HCT116 (cell line): Measurements from ENCODE around the gene NFATC3. TPM values are rescaled to one million over a fixed set of nuclear protein-coding genes. Genes with fewer than 3 reads are reported as not detected.

Source experiments
- ATAC-seq: fragments of 200-7000 bp; cut with Tn5 transposase; 2 replicates; pipeline ENCODE4 v1.9.1; 2020; ENCODE audit warnings: mild to moderate bottlenecking, moderate library complexity
- BruUV-seq: library from RNA; stranded (reverse); fragments of 400-500 nt; replicated peaks from 2 replicates; lab custom pipeline; 2021; lab: Mats Ljungman, UMichigan
- CTCF ChIA-PET: fragments of 300-600 bp; sonication (Branson Sonifier 250); formaldehyde crosslinking; loops from one replicate; lab custom pipeline; 2021; ENCODE audit warnings: antibody characterized with exemption; lab: Charles Lee
- POLR2A ChIA-PET: fragments of 300-600, 350-600 bp; sonication (Branson Sonifier 250); formaldehyde crosslinking; loops from one replicate; lab custom pipeline; 2021; ENCODE audit warnings: antibody characterized with exemption; lab: Charles Lee
- RAD21 ChIA-PET, 2 experiments: fragments of 300-600 bp; sonication (Branson Sonifier 250); formaldehyde crosslinking; loops; one replicate each; lab custom pipeline; 2023; ENCODE audit warnings: low total read pairs in 2 of 2; ENCODE audit not compliant: uncharacterized antibody in 2 of 2, unreplicated experiment in 2 of 2, low non-redundant PET in 1 of 2; lab: Charles Lee
- DNase-seq: peaks from one replicate; pipeline ENCODE4 v3.0.0-alpha.2; 2010; ENCODE audit warnings: low read depth, low spot score
- H2AFZ ChIP-seq: fragments of 200-600 bp; shearing (Covaris generic), sonication (generic); 2 replicates; pipeline ENCODE4 v1.6.1; 2017; ENCODE audit warnings: low read depth, mixed run types, mixed read lengths, antibody characterized with exemption, low read length; ENCODE audit not compliant: poor library complexity, severe bottlenecking
- H3K27ac ChIP-seq: 2 replicates; pipeline ENCODE4 v1.5.1; 2012; ENCODE audit warnings: low read depth, low read length
- H3K27me3 ChIP-seq: fragments of 200-600 bp; sonication (generic); 2 replicates; pipeline ENCODE4 v1.6.1; 2016; ENCODE audit warnings: mixed run types, low read length, mixed read lengths; ENCODE audit not compliant: insufficient read depth
- H3K36me3 ChIP-seq, 2 experiments: fragments of 200-500 bp in 1 of 2; fragments of 200-600 bp in 1 of 2; sonication (Bioruptor generic) in 1 of 2; sonication (generic) in 1 of 2; 2 replicates each; pipeline versions ENCODE4 v1.5.1 to v1.6.1; 2014 to 2016; ENCODE audit warnings: low read length in 2 of 2, inconsistent platforms in 1 of 2, mixed read lengths in 1 of 2, mixed run types in 1 of 2; ENCODE audit not compliant: insufficient read depth in 2 of 2, control insufficient read depth in 1 of 2
- H3K4me1 ChIP-seq, 2 experiments: fragments of 200-600 bp in 1 of 2; sonication (generic) in 1 of 2; 2 replicates each; pipeline versions ENCODE4 v1.5.1 to v1.6.1; 2012 to 2017; ENCODE audit warnings: low read length in 2 of 2, inconsistent platforms in 1 of 2, mild to moderate bottlenecking in 1 of 2, mixed read lengths in 1 of 2, mixed run types in 1 of 2, moderate library complexity in 1 of 2; ENCODE audit not compliant: insufficient read depth in 2 of 2, control insufficient read depth in 1 of 2
- H3K4me2 ChIP-seq: fragments of 200-600 bp; sonication (generic); 2 replicates; pipeline ENCODE4 v1.6.1; 2017; ENCODE audit warnings: mixed run types, low read length, mixed read lengths
- H3K4me3 ChIP-seq, 2 experiments: fragments of 200-600 bp in 1 of 2; sonication (generic) in 1 of 2; replicated peaks in 1 of 2; 2 replicates each; pipeline ENCODE4 v1.5.1; 2011 to 2016; ENCODE audit warnings: low read length in 2 of 2, control low read depth in 1 of 2, low read depth in 1 of 2, mild to moderate bottlenecking in 1 of 2, mixed read lengths in 1 of 2, mixed run types in 1 of 2
- H3K79me2 ChIP-seq: fragments of 200-600 bp; sonication (generic); 2 replicates; pipeline ENCODE4 v1.6.1; 2017; ENCODE audit warnings: mild to moderate bottlenecking, mixed run types, low read length, moderate library complexity, mixed read lengths; ENCODE audit not compliant: insufficient read depth
- H3K9ac ChIP-seq: fragments of 200-600 bp; sonication (generic); 2 replicates; pipeline ENCODE4 v1.6.1; 2016; ENCODE audit warnings: low read length, mixed read lengths
- H3K9me2 ChIP-seq: fragments of 200-600 bp; sonication (generic), shearing (Covaris generic); 2 replicates; pipeline ENCODE4 v1.6.1; 2017; ENCODE audit warnings: mixed run types, mild to moderate bottlenecking, moderate library complexity; ENCODE audit not compliant: insufficient read depth
- H3K9me3 ChIP-seq, 2 experiments: fragments of 200-500 bp in 1 of 2; fragments of 200-600 bp in 1 of 2; sonication (Bioruptor generic) in 1 of 2; sonication (generic) in 1 of 2; 2 replicates each; pipeline ENCODE4 v1.6.1; 2014 to 2017; ENCODE audit warnings: low read length in 2 of 2, mixed read lengths in 2 of 2, inconsistent platforms in 1 of 2, low read depth in 1 of 2, mild to moderate bottlenecking in 1 of 2, mixed run types in 1 of 2, moderate library complexity in 1 of 2; ENCODE audit not compliant: control insufficient read depth in 1 of 2, insufficient read depth in 1 of 2
- H4K20me1 ChIP-seq: fragments of 200-600 bp; sonication (generic), shearing (Covaris generic); 2 replicates; pipeline ENCODE4 v1.6.1; 2017; ENCODE audit warnings: mixed run types, mild to moderate bottlenecking, moderate library complexity; ENCODE audit not compliant: insufficient read depth
- RAD21 ChIP-seq: IDR thresholded peaks from 2 replicates; pipeline ENCODE4 v1.6.1; 2012; ENCODE audit warnings: low read depth, mild to moderate bottlenecking
- intact Hi-C: fragments of 100-400 bp; cut with micrococcal nuclease; formaldehyde crosslinking; loops from 2 replicates; pipeline ENCODE4 v1.10.0; 2022
- total RNA-seq: library from RNA; stranded (reverse); gene quantifications from one replicate; pipeline ENCODE4 v1.2.1, GENCODE V29; 2021; ENCODE audit not compliant: unreplicated experiment
- TF ChIP-seq, protein P1 (sequence below), 3 experiments: fragments of 200-600 bp in 1 of 3; sonication (generic) in 1 of 3; IDR thresholded peaks in 2 of 3; conservative IDR thresholded peaks in 1 of 3; 2 replicates each; pipeline ENCODE4 v1.5.1; 2012 to 2017; ENCODE audit warnings: low read depth in 2 of 3, low read length in 2 of 3, antibody characterized with exemption in 1 of 3, borderline replicate concordance in 1 of 3, control low read depth in 1 of 3, mild to moderate bottlenecking in 1 of 3, mixed read lengths in 1 of 3, mixed run types in 1 of 3, moderate library complexity in 1 of 3; ENCODE audit not compliant: insufficient read depth in 1 of 3
- TF ChIP-seq, protein P2 (sequence below): IDR thresholded peaks from 2 replicates; pipeline ENCODE4 v1.6.1; 2011; ENCODE audit warnings: mild to moderate bottlenecking, low read length, moderate library complexity; ENCODE audit not compliant: insufficient replicate concordance; ENCODE audit errors: extremely low read depth

The NFATC3 gene
- total RNA-seq, 1 experiment from 2014 or later: 25.6 TPM

DNA sequence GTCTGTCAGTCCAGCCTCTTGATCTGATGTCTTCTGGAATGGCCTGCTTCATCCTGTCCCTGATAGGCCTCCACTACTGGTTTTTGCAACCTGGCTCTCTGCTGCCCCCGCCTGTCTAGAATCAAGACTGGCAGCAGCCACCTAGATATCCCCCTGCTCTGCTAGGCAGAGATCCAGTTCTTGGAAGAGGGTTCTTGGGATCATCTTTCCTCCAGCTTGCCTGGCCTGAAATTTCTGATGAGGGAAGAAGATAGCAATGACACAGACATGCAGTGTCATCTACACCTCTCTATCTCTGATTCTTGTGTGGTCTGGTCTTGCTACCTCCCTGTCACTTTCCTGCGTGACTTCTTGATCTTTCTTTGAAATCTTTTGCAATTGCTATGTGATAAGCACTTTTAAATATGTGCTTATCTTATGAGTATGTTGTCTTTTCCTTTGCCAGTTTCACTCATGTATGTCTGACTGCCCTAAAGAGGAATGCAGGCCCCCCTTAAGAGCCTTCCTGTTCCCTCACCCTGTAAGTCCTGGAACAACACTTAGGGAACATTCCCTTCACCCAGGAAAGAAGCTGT is 20.3 kb upstream of the NFATC3 start:
- TF ChIP-seq, protein P1, sequence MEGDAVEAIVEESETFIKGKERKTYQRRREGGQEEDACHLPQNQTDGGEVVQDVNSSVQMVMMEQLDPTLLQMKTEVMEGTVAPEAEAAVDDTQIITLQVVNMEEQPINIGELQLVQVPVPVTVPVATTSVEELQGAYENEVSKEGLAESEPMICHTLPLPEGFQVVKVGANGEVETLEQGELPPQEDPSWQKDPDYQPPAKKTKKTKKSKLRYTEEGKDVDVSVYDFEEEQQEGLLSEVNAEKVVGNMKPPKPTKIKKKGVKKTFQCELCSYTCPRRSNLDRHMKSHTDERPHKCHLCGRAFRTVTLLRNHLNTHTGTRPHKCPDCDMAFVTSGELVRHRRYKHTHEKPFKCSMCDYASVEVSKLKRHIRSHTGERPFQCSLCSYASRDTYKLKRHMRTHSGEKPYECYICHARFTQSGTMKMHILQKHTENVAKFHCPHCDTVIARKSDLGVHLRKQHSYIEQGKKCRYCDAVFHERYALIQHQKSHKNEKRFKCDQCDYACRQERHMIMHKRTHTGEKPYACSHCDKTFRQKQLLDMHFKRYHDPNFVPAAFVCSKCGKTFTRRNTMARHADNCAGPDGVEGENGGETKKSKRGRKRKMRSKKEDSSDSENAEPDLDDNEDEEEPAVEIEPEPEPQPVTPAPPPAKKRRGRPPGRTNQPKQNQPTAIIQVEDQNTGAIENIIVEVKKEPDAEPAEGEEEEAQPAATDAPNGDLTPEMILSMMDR (IDR thresholded peaks at IDR 0.05 in 2 of 3, conservative IDR thresholded peaks at IDR 0.05 in 1 of 3; ENCODE audit: borderline replicate concordance in 1 of 3, insufficient read depth in 1 of 3, low read depth in 2 of 3, low read length in 2 of 3): peak; percentile 77 to 93 (median 85)
- peak; percentile 77 for TF ChIP-seq RAD21
- TF ChIP-seq, protein P2, sequence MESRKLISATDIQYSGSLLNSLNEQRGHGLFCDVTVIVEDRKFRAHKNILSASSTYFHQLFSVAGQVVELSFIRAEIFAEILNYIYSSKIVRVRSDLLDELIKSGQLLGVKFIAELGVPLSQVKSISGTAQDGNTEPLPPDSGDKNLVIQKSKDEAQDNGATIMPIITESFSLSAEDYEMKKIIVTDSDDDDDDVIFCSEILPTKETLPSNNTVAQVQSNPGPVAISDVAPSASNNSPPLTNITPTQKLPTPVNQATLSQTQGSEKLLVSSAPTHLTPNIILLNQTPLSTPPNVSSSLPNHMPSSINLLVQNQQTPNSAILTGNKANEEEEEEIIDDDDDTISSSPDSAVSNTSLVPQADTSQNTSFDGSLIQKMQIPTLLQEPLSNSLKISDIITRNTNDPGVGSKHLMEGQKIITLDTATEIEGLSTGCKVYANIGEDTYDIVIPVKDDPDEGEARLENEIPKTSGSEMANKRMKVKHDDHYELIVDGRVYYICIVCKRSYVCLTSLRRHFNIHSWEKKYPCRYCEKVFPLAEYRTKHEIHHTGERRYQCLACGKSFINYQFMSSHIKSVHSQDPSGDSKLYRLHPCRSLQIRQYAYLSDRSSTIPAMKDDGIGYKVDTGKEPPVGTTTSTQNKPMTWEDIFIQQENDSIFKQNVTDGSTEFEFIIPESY: no peak
- Histone ChIP-seq H3K9ac (no peak overlapping the region), H2AFZ (no peak overlapping the region), H3K9me3 (no peaks in the 10 kb centered on the region), H3K79me2 (no peaks in the 10 kb centered on the region), H3K4me1 (no peaks in the 10 kb centered on the region), H3K27ac (no peak overlapping the region), H3K4me3 (no peak overlapping the region), H3K27me3 (no peaks in the 10 kb centered on the region), H3K36me3 (peaks cover 0 to 23% of the 10 kb centered on the region in 2 experiments; a peak in 1 of 4 replicates), H3K9me2 (no peaks in the 10 kb centered on the region), H4K20me1 (no peaks in the 10 kb centered on the region), H3K4me2 (no peak overlapping the region)
- BruUV-seq: no TSS peak
- intact Hi-C loops: loop anchor here (1.0 to 2.0 kb wide), 2 partner anchors 72 to 164 kb away; no protein-coding TSS in a partner anchor
- CTCF ChIA-PET: interaction anchor here (0.9 to 1.0 kb wide), 2 partner anchors 20 to 543 kb away, joined by 3 read pairs; partner anchors contain the start of gene NFATC3
- POLR2A ChIA-PET: no interaction called here
- ATAC-seq (peak; percentile 98), DNase-seq (peak; percentile 28)
- RAD21 ChIA-PET: interaction anchor here in 1 of 2 experiments (0.6 kb wide), 1 partner anchor 20 kb away, joined by 3 read pairs; the partner anchor contains the start of gene NFATC3
